GM12865 (cell line): ENCODE measurements around the gene KNG1.
"Not testable (repeated sequence)": the region's sequence is repeated elsewhere in the genome, so short reads cannot be mapped to it uniquely, and the experiment has no call there.

Experiments
- DNase-seq: peaks from one replicate; pipeline ENCODE4 v3.0.0; 2010; ENCODE audit warnings: low read depth
- H3K4me3 ChIP-seq: 2 replicates; pipeline ENCODE4 v1.5.1; 2011; ENCODE audit warnings: mild to moderate bottlenecking, low read depth, low read length, control low read depth
- TF ChIP-seq, protein P1 (sequence below): IDR thresholded peaks from 2 replicates; pipeline ENCODE4 v1.5.1; 2011; ENCODE audit warnings: low read length, control low read depth, low read depth, inconsistent platforms; ENCODE audit not compliant: insufficient read depth; ENCODE audit errors: missing control alignments

The KNG1 gene

GRCh38 chr3:186694288-186695032 is 22.7 kb upstream of the KNG1 start:
- TF ChIP-seq, protein P1, sequence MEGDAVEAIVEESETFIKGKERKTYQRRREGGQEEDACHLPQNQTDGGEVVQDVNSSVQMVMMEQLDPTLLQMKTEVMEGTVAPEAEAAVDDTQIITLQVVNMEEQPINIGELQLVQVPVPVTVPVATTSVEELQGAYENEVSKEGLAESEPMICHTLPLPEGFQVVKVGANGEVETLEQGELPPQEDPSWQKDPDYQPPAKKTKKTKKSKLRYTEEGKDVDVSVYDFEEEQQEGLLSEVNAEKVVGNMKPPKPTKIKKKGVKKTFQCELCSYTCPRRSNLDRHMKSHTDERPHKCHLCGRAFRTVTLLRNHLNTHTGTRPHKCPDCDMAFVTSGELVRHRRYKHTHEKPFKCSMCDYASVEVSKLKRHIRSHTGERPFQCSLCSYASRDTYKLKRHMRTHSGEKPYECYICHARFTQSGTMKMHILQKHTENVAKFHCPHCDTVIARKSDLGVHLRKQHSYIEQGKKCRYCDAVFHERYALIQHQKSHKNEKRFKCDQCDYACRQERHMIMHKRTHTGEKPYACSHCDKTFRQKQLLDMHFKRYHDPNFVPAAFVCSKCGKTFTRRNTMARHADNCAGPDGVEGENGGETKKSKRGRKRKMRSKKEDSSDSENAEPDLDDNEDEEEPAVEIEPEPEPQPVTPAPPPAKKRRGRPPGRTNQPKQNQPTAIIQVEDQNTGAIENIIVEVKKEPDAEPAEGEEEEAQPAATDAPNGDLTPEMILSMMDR, result no peak
- DNase-seq, result no peak
- no peak overlapping the region for H3K4me3 ChIP-seq

DNA sequence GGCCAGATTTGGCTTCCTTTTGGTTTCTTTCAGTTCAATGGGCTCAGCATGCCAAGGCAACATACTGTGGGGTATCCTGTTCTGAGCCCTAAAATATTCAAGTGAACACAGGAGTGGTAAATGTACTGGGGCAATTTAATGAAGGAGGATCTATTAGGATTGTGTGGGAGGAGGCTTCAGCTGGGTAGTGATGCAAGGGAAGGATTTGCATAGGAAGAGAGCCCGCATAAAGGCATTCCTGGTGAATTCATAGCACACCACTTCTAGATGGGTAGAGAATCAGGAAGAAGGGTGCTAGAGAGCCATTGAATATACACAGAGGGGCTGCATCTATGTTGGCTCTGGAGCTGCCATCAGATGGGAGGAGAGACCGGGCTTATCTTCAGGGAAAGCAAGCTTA is 20.6 kb upstream of the KNG1 start:
- TF ChIP-seq, protein P1, result no peak
- DNase-seq, result no peak
- no peak overlapping the region for H3K4me3 ChIP-seq

- TF ChIP-seq, protein P1, result no peak
- no peak overlapping the region for H3K4me3 ChIP-seq
- no peak for DNase-seq
Measured at GRCh38 chr3:186697510-186697909, 19.6 kb upstream of the KNG1 start.

GRCh38 chr3:186700267-186700666 is 16.9 kb upstream of the KNG1 start:
- peak; percentile 59 for DNase-seq
- TF ChIP-seq, protein P1, result no peak
- H3K4me3 ChIP-seq, result no peak overlapping the region

GRCh38 chr3:186702451-186702850 is 14.7 kb upstream of the KNG1 start:
- not testable (repeated sequence) for DNase-seq, H3K4me3 ChIP-seq

GRCh38 chr3:186705882-186706780 is 11.0 kb upstream of the KNG1 start:
- TF ChIP-seq, protein P1, result no peak
- no peak overlapping the region for H3K4me3 ChIP-seq
- DNase-seq, result peak; percentile 65

GRCh38 chr3:186708983-186709679 is 8.0 kb upstream of the KNG1 start:
- TF ChIP-seq, protein P1, result no peak
- DNase-seq, result no peak
- H3K4me3 ChIP-seq, result no peak overlapping the region

DNA sequence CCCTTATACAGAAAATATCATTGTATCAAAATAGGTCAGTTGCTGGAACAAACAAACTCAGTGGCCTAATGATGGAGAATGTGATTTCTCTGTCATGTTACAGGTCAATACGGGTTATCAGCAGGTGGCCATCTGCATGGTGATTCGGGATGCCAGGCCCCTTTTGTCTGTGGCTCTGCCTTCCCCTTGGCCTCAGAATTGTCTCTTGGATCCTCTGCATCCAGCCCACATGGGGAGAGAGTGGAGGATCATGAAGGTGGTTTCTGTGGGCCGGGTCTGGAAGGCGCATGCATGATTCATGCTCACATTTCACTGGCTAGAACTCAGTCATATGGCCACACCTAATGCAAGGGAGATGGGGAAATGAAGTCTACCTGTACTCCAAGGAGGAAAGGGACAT is 6.5 kb upstream of the KNG1 start:
- DNase-seq, H3K4me3 ChIP-seq: not testable (repeated sequence)
